Breast epithelium (tissue), 3 donors: ENCODE data around the gene SRPRB.

Experiments used
- POLR2AphosphoS5 ChIP-seq, 3 donors: sonication (generic); formaldehyde crosslinking; IDR thresholded peaks; one replicate each; pipeline ENCODE4 v1.6.1; 2017; ENCODE audit warnings: antibody characterized with exemption in 3 of 3
- TF ChIP-seq, protein P1 (sequence below), 3 donors: fragments of 450-650 bp; IDR thresholded peaks; one replicate each; pipeline ENCODE4 v1.5.1; 2016 to 2017; ENCODE audit warnings: antibody characterized with exemption in 3 of 3, mild to moderate bottlenecking in 3 of 3, moderate library complexity in 3 of 3

DNA sequence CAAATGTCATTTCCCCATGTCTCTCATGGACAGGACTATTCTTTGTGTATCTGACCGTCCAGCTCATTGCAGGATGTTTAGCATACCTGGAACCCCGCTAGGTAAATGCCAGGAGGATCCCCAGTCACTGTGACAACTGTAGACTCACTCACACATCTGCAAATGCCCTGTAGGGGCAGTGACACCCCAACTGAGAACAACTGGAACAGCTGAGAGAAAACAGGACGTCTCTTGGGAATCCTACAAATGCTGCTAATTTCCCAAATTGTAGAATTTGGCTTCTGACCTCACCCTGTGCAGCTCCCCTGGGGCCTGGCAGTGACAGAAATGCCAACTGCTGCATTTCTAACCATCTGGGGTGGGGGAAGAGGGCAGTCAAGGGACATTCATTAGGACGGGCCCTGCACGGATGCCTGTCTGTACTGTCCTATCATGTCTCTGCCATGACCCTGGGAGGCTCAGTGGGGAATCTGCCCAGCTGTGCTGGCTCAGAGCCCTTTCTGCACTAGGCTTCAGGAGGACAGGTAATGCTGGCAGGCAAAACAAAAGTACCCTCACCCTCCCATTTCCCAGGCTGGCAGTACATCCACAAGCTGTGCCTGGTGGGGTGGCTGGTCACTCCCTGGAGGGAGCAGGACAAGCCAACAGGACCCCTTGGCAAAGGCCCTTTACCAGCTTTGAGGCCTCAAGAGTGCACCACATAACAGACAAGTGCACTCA is 59.7 kb downstream of the SRPRB start:
- no peak for TF ChIP-seq POLR2AphosphoS5 (IDR thresholded peaks at IDR 0.05)
- TF ChIP-seq, protein P1, sequence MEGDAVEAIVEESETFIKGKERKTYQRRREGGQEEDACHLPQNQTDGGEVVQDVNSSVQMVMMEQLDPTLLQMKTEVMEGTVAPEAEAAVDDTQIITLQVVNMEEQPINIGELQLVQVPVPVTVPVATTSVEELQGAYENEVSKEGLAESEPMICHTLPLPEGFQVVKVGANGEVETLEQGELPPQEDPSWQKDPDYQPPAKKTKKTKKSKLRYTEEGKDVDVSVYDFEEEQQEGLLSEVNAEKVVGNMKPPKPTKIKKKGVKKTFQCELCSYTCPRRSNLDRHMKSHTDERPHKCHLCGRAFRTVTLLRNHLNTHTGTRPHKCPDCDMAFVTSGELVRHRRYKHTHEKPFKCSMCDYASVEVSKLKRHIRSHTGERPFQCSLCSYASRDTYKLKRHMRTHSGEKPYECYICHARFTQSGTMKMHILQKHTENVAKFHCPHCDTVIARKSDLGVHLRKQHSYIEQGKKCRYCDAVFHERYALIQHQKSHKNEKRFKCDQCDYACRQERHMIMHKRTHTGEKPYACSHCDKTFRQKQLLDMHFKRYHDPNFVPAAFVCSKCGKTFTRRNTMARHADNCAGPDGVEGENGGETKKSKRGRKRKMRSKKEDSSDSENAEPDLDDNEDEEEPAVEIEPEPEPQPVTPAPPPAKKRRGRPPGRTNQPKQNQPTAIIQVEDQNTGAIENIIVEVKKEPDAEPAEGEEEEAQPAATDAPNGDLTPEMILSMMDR (IDR thresholded peaks at IDR 0.05), result no peak
